A549 treated with AZD9567 at 1 μM for 4 hours (cell line): ENCODE measurements around the gene TET2. TPM values are rescaled to one million over a fixed set of nuclear protein-coding genes. Genes with fewer than 3 reads are reported as not detected.

Source experiments
- total RNA-seq: library from RNA; stranded (reverse); fragments of 200-300 nt; extraction: Qiagen RNA extraction; gene quantifications from 5 replicates; pipeline ENCODE4 v1.2.3, GENCODE V29; 2022; ENCODE audit not compliant: insufficient read depth

Gene TET2
- 1.6 to 2.6 TPM (median 2.2 TPM) in 5 replicates for total RNA-seq

DNA sequence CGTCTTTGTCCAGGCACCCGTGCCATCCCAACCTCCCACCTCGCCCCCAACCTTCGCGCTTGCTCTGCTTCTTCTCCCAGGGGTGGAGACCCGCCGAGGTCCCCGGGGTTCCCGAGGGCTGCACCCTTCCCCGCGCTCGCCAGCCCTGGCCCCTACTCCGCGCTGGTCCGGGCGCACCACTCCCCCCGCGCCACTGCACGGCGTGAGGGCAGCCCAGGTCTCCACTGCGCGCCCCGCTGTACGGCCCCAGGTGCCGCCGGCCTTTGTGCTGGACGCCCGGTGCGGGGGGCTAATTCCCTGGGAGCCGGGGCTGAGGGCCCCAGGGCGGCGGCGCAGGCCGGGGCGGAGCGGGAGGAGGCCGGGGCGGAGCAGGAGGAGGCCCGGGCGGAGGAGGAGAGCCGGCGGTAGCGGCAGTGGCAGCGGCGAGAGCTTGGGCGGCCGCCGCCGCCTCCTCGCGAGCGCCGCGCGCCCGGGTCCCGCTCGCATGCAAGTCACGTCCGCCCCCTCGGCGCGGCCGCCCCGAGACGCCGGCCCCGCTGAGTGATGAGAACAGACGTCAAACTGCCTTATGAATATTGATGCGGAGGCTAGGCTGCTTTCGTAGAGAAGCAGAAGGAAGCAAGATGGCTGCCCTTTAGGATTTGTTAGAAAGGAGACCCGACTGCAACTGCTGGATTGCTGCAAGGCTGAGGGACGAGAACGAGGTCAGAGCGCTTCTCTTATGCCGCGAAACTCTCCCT is at the start of gene TET2:
TSS of gene TET2 (plus strand) at position 601 of the 740 bp plus-strand sequence. CDS start 87,067 bp downstream, outside the sequence.

